H9 (cell line): ENCODE results near the gene CTRB2. TPM values are rescaled to one million over a fixed set of nuclear protein-coding genes. Genes with fewer than 3 reads are reported as not detected.

ENCODE experiments used
- DNase-seq: peaks from one replicate; pipeline ENCODE4 v3.0.0-alpha.2; 2017
- H2AFZ ChIP-seq: one replicate; pipeline ENCODE4 v1.6.1; 2013; ENCODE audit warnings: mild to moderate bottlenecking, low read length, control low read depth, moderate library complexity
- H2AK5ac ChIP-seq: 2 replicates; pipeline ENCODE4 v1.6.1; 2013; ENCODE audit warnings: low read length, control low read depth, mixed read lengths; ENCODE audit not compliant: insufficient read length
- H2BK120ac ChIP-seq: one replicate; pipeline ENCODE4 v1.6.1; 2013; ENCODE audit warnings: low read depth, mild to moderate bottlenecking, low read length, control low read depth, inconsistent platforms; ENCODE audit not compliant: poor library complexity, severe bottlenecking
- H2BK12ac ChIP-seq: 2 replicates; pipeline ENCODE4 v1.6.1; 2013; ENCODE audit warnings: low read length, control low read depth, mixed read lengths, low read depth; ENCODE audit not compliant: insufficient read length
- H2BK15ac ChIP-seq: 2 replicates; pipeline ENCODE4 v1.6.1; 2013; ENCODE audit warnings: low read depth, low read length, control low read depth
- H2BK20ac ChIP-seq: one replicate; pipeline ENCODE4 v1.6.1; 2013; ENCODE audit warnings: low read depth, mild to moderate bottlenecking, low read length, control low read depth, inconsistent platforms; ENCODE audit not compliant: poor library complexity, severe bottlenecking
- H2BK5ac ChIP-seq: 2 replicates; pipeline ENCODE4 v1.6.1; 2013; ENCODE audit warnings: low read length, control low read depth, mixed read lengths; ENCODE audit not compliant: insufficient read length
- H3K14ac ChIP-seq: 2 replicates; pipeline ENCODE4 v1.6.1; 2013; ENCODE audit warnings: low read length, control low read depth; ENCODE audit not compliant: insufficient read depth
- H3K18ac ChIP-seq: 2 replicates; pipeline ENCODE4 v1.6.1; 2013; ENCODE audit warnings: low read depth, mild to moderate bottlenecking, mixed read lengths, low read length, control low read depth; ENCODE audit not compliant: insufficient read length
- H3K23ac ChIP-seq: 2 replicates; pipeline ENCODE4 v1.6.1; 2013; ENCODE audit warnings: low read length, control low read depth, mixed read lengths, low read depth; ENCODE audit not compliant: insufficient read length
- H3K23me2 ChIP-seq: 2 replicates; pipeline ENCODE4 v1.6.1; 2013; ENCODE audit warnings: low read depth, mild to moderate bottlenecking, mixed read lengths, low read length, control low read depth; ENCODE audit not compliant: insufficient read length, poor library complexity, severe bottlenecking
- H3K27ac ChIP-seq: 2 replicates; pipeline ENCODE4 v1.5.1; 2013; ENCODE audit warnings: low read length, control low read depth, mixed read lengths, low read depth; ENCODE audit not compliant: insufficient read length
- H3K27me3 ChIP-seq: 2 replicates; pipeline ENCODE4 v1.6.1; 2013; ENCODE audit warnings: low read length, control low read depth, inconsistent platforms; ENCODE audit not compliant: insufficient read depth
- H3K4ac ChIP-seq: 2 replicates; pipeline ENCODE4 v1.6.1; 2013; ENCODE audit warnings: low read depth, mild to moderate bottlenecking, control low read depth, inconsistent platforms, low read length, moderate library complexity
- H3K4me1 ChIP-seq: 2 replicates; pipeline ENCODE4 v1.6.1; 2013; ENCODE audit warnings: low read length, control low read depth, inconsistent platforms; ENCODE audit not compliant: insufficient read depth
- H3K4me2 ChIP-seq: 2 replicates; pipeline ENCODE4 v1.6.1; 2013; ENCODE audit warnings: low read length, control low read depth, mixed read lengths; ENCODE audit not compliant: insufficient read length, insufficient read depth
- H3K56ac ChIP-seq: 2 replicates; pipeline ENCODE4 v1.6.1; 2013; ENCODE audit warnings: low read depth, mild to moderate bottlenecking, mixed read lengths, low read length, control low read depth; ENCODE audit not compliant: insufficient read length
- H3K79me1 ChIP-seq: 2 replicates; pipeline ENCODE4 v1.6.1; 2013; ENCODE audit warnings: low read depth, mild to moderate bottlenecking, moderate library complexity, low read length, control low read depth, inconsistent platforms; ENCODE audit not compliant: insufficient read depth, poor library complexity, severe bottlenecking
- H3K79me2 ChIP-seq: 2 replicates; pipeline ENCODE4 v1.6.1; 2013; ENCODE audit warnings: low read length, control low read depth, inconsistent platforms; ENCODE audit not compliant: insufficient read depth
- H3K9ac ChIP-seq: 2 replicates; pipeline ENCODE4 v1.6.1; 2013; ENCODE audit warnings: low read length, control low read depth, mixed read lengths; ENCODE audit not compliant: insufficient read length; ENCODE audit errors: extremely low read depth
- H3K9me3 ChIP-seq: one replicate; pipeline ENCODE4 v1.6.1; 2013; ENCODE audit warnings: low read depth, low read length, inconsistent platforms; ENCODE audit not compliant: control insufficient read depth
- H3T11ph ChIP-seq: one replicate; pipeline ENCODE4 v1.6.1; 2013; ENCODE audit warnings: mild to moderate bottlenecking, low read length, control low read depth, inconsistent platforms
- H4K20me1 ChIP-seq: one replicate; pipeline ENCODE4 v1.6.1; 2013; ENCODE audit not compliant: control insufficient read depth, insufficient read length, insufficient read depth
- H4K5ac ChIP-seq: 2 replicates; pipeline ENCODE4 v1.6.1; 2013; ENCODE audit warnings: low read depth, mild to moderate bottlenecking, mixed read lengths, low read length, control low read depth; ENCODE audit not compliant: insufficient read length
- H4K8ac ChIP-seq: replicated peaks from 2 replicates; pipeline ENCODE4 v1.6.1; 2013; ENCODE audit warnings: low read length, control low read depth, mixed read lengths, low read depth; ENCODE audit not compliant: insufficient read length
- H4K91ac ChIP-seq: 2 replicates; pipeline ENCODE4 v1.6.1; 2013; ENCODE audit warnings: low read depth, mild to moderate bottlenecking, moderate library complexity, mixed read lengths, low read length, control low read depth; ENCODE audit not compliant: insufficient read length
- H3K27ac Mint-ChIP-seq, 3 experiments: 2 replicates in 2 of 3; 3 replicates in 1 of 3; pipeline ENCODE4 v1.8.0; 2020 to 2021; ENCODE audit warnings: mixed read lengths in 3 of 3, mild to moderate bottlenecking in 1 of 3, moderate library complexity in 1 of 3
- H3K27me3 Mint-ChIP-seq: 2 replicates; pipeline ENCODE4 v1.8.0; 2021; ENCODE audit warnings: low read depth, mild to moderate bottlenecking, moderate library complexity, mixed read lengths
- H3K36me3 Mint-ChIP-seq, 3 experiments: 2 replicates in 2 of 3; 3 replicates in 1 of 3; pipeline ENCODE4 v1.8.0; 2020 to 2021; ENCODE audit warnings: low read depth in 3 of 3, mixed read lengths in 3 of 3; ENCODE audit not compliant: insufficient read depth in 1 of 3
- H3K4me1 Mint-ChIP-seq, 2 experiments: 2 replicates each; pipeline ENCODE4 v1.8.0; 2020; ENCODE audit warnings: mixed read lengths in 2 of 2
- H3K4me3 Mint-ChIP-seq, 2 experiments: 2 replicates in 1 of 2; 3 replicates in 1 of 2; pipeline ENCODE4 v1.8.0; 2020 to 2021; ENCODE audit warnings: mild to moderate bottlenecking in 2 of 2, mixed read lengths in 2 of 2, moderate library complexity in 1 of 2
- H3K9me3 Mint-ChIP-seq, 2 experiments: 2 replicates in 1 of 2; 3 replicates in 1 of 2; pipeline ENCODE4 v1.8.0; 2020; ENCODE audit warnings: mild to moderate bottlenecking in 2 of 2, mixed read lengths in 2 of 2, moderate library complexity in 1 of 2
- WGBS: extraction: QIAGEN DNeasy Blood & Tissue Kit; methylation state at CpG from one replicate; pipeline ENCODE4 v1.1.7; 2013; ENCODE audit warnings: missing lambda C conversion rate, low lambda C conversion rate, mixed read lengths; ENCODE audit not compliant: insufficient read length; ENCODE audit errors: extremely low coverage; 5-methylcytosine and 5-hydroxymethylcytosine counted together
- total RNA-seq: library from RNA; stranded (reverse); gene quantifications from 2 replicates; pipeline ENCODE4 v1.2.1, GENCODE V29; 2021
- TF ChIP-seq, protein P1 (sequence below): fragments of 200-600 bp; sonication (generic); conservative IDR thresholded peaks from 3 replicates; pipeline ENCODE4 v1.8.0; 2021; ENCODE audit warnings: antibody characterized with exemption, mild to moderate bottlenecking

The CTRB2 gene
- total RNA-seq, 1 experiment from 2014 or later, result not detected

DNA sequence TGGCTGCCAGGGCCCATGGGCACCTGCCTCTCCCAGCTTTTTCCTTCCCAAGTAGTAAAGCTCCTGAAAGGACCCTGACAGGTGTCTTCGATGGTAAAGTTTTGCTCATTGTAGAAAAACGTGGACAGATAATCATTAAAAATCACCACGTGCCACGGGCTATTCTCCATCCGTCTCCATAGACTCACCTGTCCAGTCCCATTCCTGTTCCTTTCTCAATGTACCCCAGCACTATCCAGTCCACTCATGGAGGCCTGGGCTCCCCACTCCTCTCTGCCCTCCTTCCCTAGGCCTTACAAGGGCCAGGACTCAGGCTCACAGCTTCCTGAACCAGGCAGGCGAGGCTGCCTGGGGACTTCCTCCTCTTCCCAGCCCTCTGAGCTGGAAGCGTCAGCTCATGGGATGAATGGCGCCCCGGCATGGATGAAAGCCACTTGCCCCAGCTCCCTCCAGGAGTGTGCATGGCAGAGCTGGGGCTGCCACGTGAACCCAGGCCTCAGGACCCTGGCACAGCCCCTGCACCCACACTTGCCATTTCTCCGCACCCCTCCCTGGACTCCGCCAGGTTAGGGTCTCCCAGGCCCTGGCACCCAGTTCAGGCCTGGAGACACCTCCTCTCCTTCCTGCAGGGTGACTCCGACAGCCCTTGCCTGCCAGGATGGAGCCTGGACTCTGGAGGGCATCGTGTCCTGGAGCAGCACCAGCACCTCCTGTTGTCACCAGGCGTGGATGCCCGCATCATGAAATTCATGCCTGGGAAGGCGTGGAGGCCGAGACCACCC, 20.6 kb upstream of the CTRB2 start:
- no peak overlapping the region for H3K4me3 Mint-ChIP-seq
- Histone ChIP-seq H3K9ac (no peak overlapping the region), H3K4me1 (no peaks in the 10 kb centered on the region), H3K9me3 (no peaks in the 10 kb centered on the region), H3K4me2 (no peak overlapping the region), H4K91ac (no peak overlapping the region), H2BK120ac (no peak overlapping the region), H3K18ac (no peak overlapping the region), H3K4ac (no peak overlapping the region), H2BK20ac (no peak overlapping the region), H3K14ac (no peak overlapping the region), H4K5ac (no peak overlapping the region), H4K8ac (no peak overlapping the region), H2BK15ac (no peak overlapping the region), H3T11ph (no peak overlapping the region), H4K20me1 (no peaks in the 10 kb centered on the region), H3K79me2 (no peaks in the 10 kb centered on the region), H3K27ac (no peak overlapping the region), H2BK12ac (no peak overlapping the region), H2BK5ac (no peak overlapping the region), H3K27me3 (no peaks in the 10 kb centered on the region), H3K56ac (no peak overlapping the region), H3K79me1 (no peaks in the 10 kb centered on the region), H3K23ac (no peak overlapping the region), H3K23me2 (no peaks in the 10 kb centered on the region), H2AK5ac (no peak overlapping the region), H2AFZ (no peak overlapping the region)
- H3K9me3 Mint-ChIP-seq, result no peaks in the 10 kb centered on the region; a peak in 1 of 5 replicates
- H3K4me1 Mint-ChIP-seq, result no peaks in the 10 kb centered on the region
- WGBS, result no CpG with 5 or more reads among the region's 18 CpGs
- H3K36me3 Mint-ChIP-seq, result peaks cover 7 to 35% (median 27%) of the 10 kb centered on the region in 3 experiments; a peak in 6 of 7 replicates
- DNase-seq, result no peak
- H3K27ac Mint-ChIP-seq, result peak overlapping the region in 2 of 3 experiments; percentile 16 to 56; a peak in 3 of 7 replicates
- H3K27me3 Mint-ChIP-seq, result 0 out of 2 replicates have a peak, but pooled peaks cover 2% of the 10 kb centered on the region
- TF ChIP-seq, protein P1, sequence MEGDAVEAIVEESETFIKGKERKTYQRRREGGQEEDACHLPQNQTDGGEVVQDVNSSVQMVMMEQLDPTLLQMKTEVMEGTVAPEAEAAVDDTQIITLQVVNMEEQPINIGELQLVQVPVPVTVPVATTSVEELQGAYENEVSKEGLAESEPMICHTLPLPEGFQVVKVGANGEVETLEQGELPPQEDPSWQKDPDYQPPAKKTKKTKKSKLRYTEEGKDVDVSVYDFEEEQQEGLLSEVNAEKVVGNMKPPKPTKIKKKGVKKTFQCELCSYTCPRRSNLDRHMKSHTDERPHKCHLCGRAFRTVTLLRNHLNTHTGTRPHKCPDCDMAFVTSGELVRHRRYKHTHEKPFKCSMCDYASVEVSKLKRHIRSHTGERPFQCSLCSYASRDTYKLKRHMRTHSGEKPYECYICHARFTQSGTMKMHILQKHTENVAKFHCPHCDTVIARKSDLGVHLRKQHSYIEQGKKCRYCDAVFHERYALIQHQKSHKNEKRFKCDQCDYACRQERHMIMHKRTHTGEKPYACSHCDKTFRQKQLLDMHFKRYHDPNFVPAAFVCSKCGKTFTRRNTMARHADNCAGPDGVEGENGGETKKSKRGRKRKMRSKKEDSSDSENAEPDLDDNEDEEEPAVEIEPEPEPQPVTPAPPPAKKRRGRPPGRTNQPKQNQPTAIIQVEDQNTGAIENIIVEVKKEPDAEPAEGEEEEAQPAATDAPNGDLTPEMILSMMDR, result no peak
